Neural progenitor cell (in vitro differentiated cells): Measurements from ENCODE around the gene PTX4. TPM values are rescaled to one million over a fixed set of nuclear protein-coding genes. Genes with fewer than 3 reads are reported as not detected.

Experiments
- DNase-seq: peaks from one replicate; pipeline ENCODE4 v3.0.0-alpha.2; 2016; ENCODE audit warnings: low spot score
- H2AFZ ChIP-seq: fragments of 200-600 bp; sonication (generic); replicated peaks from 2 replicates; pipeline ENCODE4 v1.6.1; 2016; ENCODE audit warnings: antibody characterized with exemption
- H3F3A ChIP-seq: fragments of 200-600 bp; sonication (generic); 2 replicates; pipeline ENCODE4 v1.6.1; 2016; ENCODE audit warnings: antibody characterized with exemption, low read depth
- H3K27ac ChIP-seq: fragments of 200-600 bp; sonication (generic); 2 replicates; pipeline ENCODE4 v1.5.1; 2016; ENCODE audit warnings: mild to moderate bottlenecking
- H3K27me3 ChIP-seq: fragments of 200-600 bp; sonication (generic); 2 replicates; pipeline ENCODE4 v1.6.1; 2016; ENCODE audit warnings: mild to moderate bottlenecking, moderate library complexity
- H3K36me3 ChIP-seq: fragments of 200-600 bp; sonication (generic); 2 replicates; pipeline ENCODE4 v1.5.1; 2016
- H3K4me1 ChIP-seq: fragments of 200-600 bp; sonication (generic); 2 replicates; pipeline ENCODE4 v1.6.1; 2016; ENCODE audit warnings: mixed run types
- H3K4me2 ChIP-seq: fragments of 200-600 bp; sonication (generic); 2 replicates; pipeline ENCODE4 v1.6.1; 2016
- H3K4me3 ChIP-seq: fragments of 200-600 bp; sonication (generic); 2 replicates; pipeline ENCODE4 v1.5.1; 2016
- H3K79me2 ChIP-seq: fragments of 200-600 bp; sonication (generic); 2 replicates; pipeline ENCODE4 v1.6.1; 2016; ENCODE audit warnings: low read depth
- H3K9ac ChIP-seq: fragments of 200-600 bp; sonication (generic); 2 replicates; pipeline ENCODE4 v1.6.1; 2016
- H3K9me3 ChIP-seq: fragments of 200-600 bp; sonication (generic); 2 replicates; pipeline ENCODE4 v1.5.1; 2016; ENCODE audit warnings: low read depth
- H4K20me1 ChIP-seq: fragments of 200-600 bp; sonication (generic); 2 replicates; pipeline ENCODE4 v1.6.1; 2016; ENCODE audit warnings: low read depth
- H3K27ac Mint-ChIP-seq: 3 replicates; pipeline ENCODE4 v1.8.0; 2021; ENCODE audit warnings: mixed read lengths
- H3K27me3 Mint-ChIP-seq: 2 replicates; pipeline ENCODE4 v1.8.0; 2022; ENCODE audit warnings: low read depth, mild to moderate bottlenecking, inconsistent platforms, moderate library complexity, mixed read lengths; ENCODE audit not compliant: insufficient read depth
- H3K36me3 Mint-ChIP-seq: 3 replicates; pipeline ENCODE4 v1.8.0; 2021; ENCODE audit warnings: mixed read lengths
- H3K4me1 Mint-ChIP-seq: 3 replicates; pipeline ENCODE4 v1.8.0; 2021; ENCODE audit warnings: mixed read lengths
- H3K4me3 Mint-ChIP-seq: 3 replicates; pipeline ENCODE4 v1.8.0; 2021; ENCODE audit warnings: mild to moderate bottlenecking, moderate library complexity, mixed read lengths
- H3K9me3 Mint-ChIP-seq: 3 replicates; pipeline ENCODE4 v1.8.0; 2020; ENCODE audit warnings: mixed read lengths
- CTCF ChIP-seq: fragments of 200-600 bp; sonication (generic); IDR thresholded peaks from 2 replicates; pipeline ENCODE4 v1.5.1; 2017; ENCODE audit warnings: antibody characterized with exemption, mild to moderate bottlenecking
- EZH2 ChIP-seq: fragments of 200-600 bp; sonication (generic); IDR thresholded peaks from 2 replicates; pipeline ENCODE4 v1.6.1; 2017; ENCODE audit warnings: antibody characterized with exemption, mild to moderate bottlenecking, moderate library complexity
- EZH2phosphoT487 ChIP-seq: fragments of 200-600 bp; sonication (generic); IDR thresholded peaks from 2 replicates; pipeline ENCODE4 v1.6.1; 2017; ENCODE audit warnings: antibody characterized with exemption
- total RNA-seq: library from RNA; depleted of rRNA; stranded (reverse); fragments of >200 nt; gene quantifications from 2 replicates; pipeline ENCODE4 v1.2.3, GENCODE V29; 2015; ENCODE audit warnings: low replicate concordance

Gene PTX4
- total RNA-seq, 1 donor from 2014 or later = not detected

GRCh38 chr16:1506494-1507213 lies 17.9 kb upstream of the PTX4 start:
- no peak for TF ChIP-seq EZH2
- no peak for TF ChIP-seq CTCF
- TF ChIP-seq EZH2phosphoT487 = no peak
- H3K4me3 ChIP-seq = no peak overlapping the region
- H3K9me3 ChIP-seq = no peaks in the 10 kb centered on the region
- Mint-ChIP-seq H3K9me3 (no peaks in the 10 kb centered on the region), H3K27ac (no peak overlapping the region), H3K4me3 (no peak overlapping the region), H3K4me1 (no peaks in the 10 kb centered on the region), H3K27me3 (peaks cover 3% of the 10 kb centered on the region), H3K36me3 (peaks cover 10% of the 10 kb centered on the region)
- no peak overlapping the region for H3K9ac ChIP-seq
- no peaks in the 10 kb centered on the region for H3K36me3 ChIP-seq
- DNase-seq = no peak
- no peaks in the 10 kb centered on the region for H3F3A ChIP-seq
- H3K27ac ChIP-seq = no peak overlapping the region
- no peaks in the 10 kb centered on the region for H3K79me2 ChIP-seq
- H2AFZ ChIP-seq = no peak overlapping the region
- no peaks in the 10 kb centered on the region for H4K20me1 ChIP-seq
- H3K4me2 ChIP-seq = no peak overlapping the region
- H3K4me1 ChIP-seq = no peaks in the 10 kb centered on the region
- no peaks in the 10 kb centered on the region for H3K27me3 ChIP-seq

GRCh38 chr16:1505912-1506311 lies 17.2 kb upstream of the PTX4 start:
- no peaks in the 10 kb centered on the region for H3K36me3 ChIP-seq
- H2AFZ ChIP-seq = no peak overlapping the region
- H3K4me1 ChIP-seq = no peaks in the 10 kb centered on the region
- DNase-seq = no peak
- H3F3A ChIP-seq = no peaks in the 10 kb centered on the region
- no peaks in the 10 kb centered on the region for H3K4me1 Mint-ChIP-seq
- peaks cover 7% of the 10 kb centered on the region for H3K36me3 Mint-ChIP-seq
- no peak overlapping the region for H3K4me3 ChIP-seq
- H3K9ac ChIP-seq = no peak overlapping the region
- TF ChIP-seq EZH2phosphoT487 (no peak), EZH2 (no peak), CTCF (no peak)
- peak overlapping the region; percentile 79 for H3K27ac Mint-ChIP-seq
- H4K20me1 ChIP-seq = no peaks in the 10 kb centered on the region
- H3K27me3 Mint-ChIP-seq = peaks cover 3% of the 10 kb centered on the region
- H3K79me2 ChIP-seq = no peaks in the 10 kb centered on the region
- H3K9me3 Mint-ChIP-seq = no peaks in the 10 kb centered on the region
- no peak overlapping the region for H3K4me2 ChIP-seq
- no peak overlapping the region for H3K4me3 Mint-ChIP-seq
- H3K27me3 ChIP-seq = no peaks in the 10 kb centered on the region
- no peak overlapping the region for H3K27ac ChIP-seq
- no peaks in the 10 kb centered on the region for H3K9me3 ChIP-seq

GRCh38 chr16:1505073-1505844 lies 16.5 kb upstream of the PTX4 start:
- H4K20me1 ChIP-seq = no peaks in the 10 kb centered on the region

More at GRCh38 chr16:1505073-1505844, 16.5 kb upstream of the PTX4 start:
- no peak overlapping the region for H2AFZ ChIP-seq
- H3K4me2 ChIP-seq = no peak overlapping the region
- H3F3A ChIP-seq = no peaks in the 10 kb centered on the region
- H3K27ac ChIP-seq = no peak overlapping the region
- no peak overlapping the region for H3K9ac ChIP-seq
- H3K9me3 ChIP-seq = no peaks in the 10 kb centered on the region
- Mint-ChIP-seq H3K4me1 (no peaks in the 10 kb centered on the region), H3K27ac (peak overlapping the region; percentile 79), H3K36me3 (peaks cover 7% of the 10 kb centered on the region), H3K4me3 (no peak overlapping the region), H3K27me3 (peaks cover 2% of the 10 kb centered on the region), H3K9me3 (no peaks in the 10 kb centered on the region)
- TF ChIP-seq EZH2 = no peak
- no peak for TF ChIP-seq EZH2phosphoT487
- TF ChIP-seq CTCF = no peak
- H3K36me3 ChIP-seq = no peaks in the 10 kb centered on the region
- no peak for DNase-seq
- no peaks in the 10 kb centered on the region for H3K4me1 ChIP-seq
- no peaks in the 10 kb centered on the region for H3K79me2 ChIP-seq
- no peak overlapping the region for H3K4me3 ChIP-seq
- H3K27me3 ChIP-seq = no peaks in the 10 kb centered on the region
